SK-N-SH (cell line): ENCODE data around the gene PEMT.

Source experiments
- CHD2 ChIP-seq: fragments of 150-350 bp; IDR thresholded peaks from 2 replicates; pipeline ENCODE4 v1.6.1; 2018; ENCODE audit warnings: low read length; ENCODE audit not compliant: partially characterized antibody
- CTCF ChIP-seq: fragments of 200-600 bp; sonication (generic); IDR thresholded peaks from 2 replicates; pipeline ENCODE4 v1.6.1; 2017; ENCODE audit warnings: antibody characterized with exemption, mild to moderate bottlenecking, moderate library complexity
- MAX ChIP-seq: IDR thresholded peaks from 2 replicates; pipeline ENCODE4 v1.4.0; 2012; ENCODE audit warnings: low read depth
- NRF1 ChIP-seq: IDR thresholded peaks from 2 replicates; pipeline ENCODE4 v1.6.1; 2012; ENCODE audit warnings: low read depth, mild to moderate bottlenecking, low read length
- POLR2AphosphoS5 ChIP-seq: IDR thresholded peaks from 2 replicates; pipeline ENCODE4 v1.6.1; 2012; ENCODE audit warnings: low read depth, low read length
- RFX5 ChIP-seq: IDR thresholded peaks from 2 replicates; pipeline ENCODE4 v1.6.1; 2012; ENCODE audit warnings: mild to moderate bottlenecking, improper control_type of control experiment, low read length
- TEAD4 ChIP-seq: IDR thresholded peaks from 2 replicates; pipeline ENCODE4 v1.4.0; 2012; ENCODE audit warnings: mild to moderate bottlenecking, borderline replicate concordance; ENCODE audit not compliant: insufficient read depth
- TF ChIP-seq, protein P1 (sequence below): fragments of 150-350 bp; IDR thresholded peaks from 2 replicates; pipeline ENCODE4 v1.6.1; 2017; ENCODE audit warnings: antibody characterized with exemption, low read length, low read depth, borderline replicate concordance

GRCh38 chr17:17507465-17508011, 84.0 kb downstream of the PEMT start:
- TF ChIP-seq CTCF (no peak), NRF1 (no peak), POLR2AphosphoS5 (no peak), MAX (no peak), TEAD4 (no peak), RFX5 (no peak), CHD2 (no peak)
- TF ChIP-seq, protein P1, sequence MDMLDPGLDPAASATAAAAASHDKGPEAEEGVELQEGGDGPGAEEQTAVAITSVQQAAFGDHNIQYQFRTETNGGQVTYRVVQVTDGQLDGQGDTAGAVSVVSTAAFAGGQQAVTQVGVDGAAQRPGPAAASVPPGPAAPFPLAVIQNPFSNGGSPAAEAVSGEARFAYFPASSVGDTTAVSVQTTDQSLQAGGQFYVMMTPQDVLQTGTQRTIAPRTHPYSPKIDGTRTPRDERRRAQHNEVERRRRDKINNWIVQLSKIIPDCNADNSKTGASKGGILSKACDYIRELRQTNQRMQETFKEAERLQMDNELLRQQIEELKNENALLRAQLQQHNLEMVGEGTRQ, result no peak
